Fibroblast of skin of right biceps (primary cell): ENCODE measurements around the gene PLCB4.

Source experiments
- DNase-seq: peaks from one replicate; pipeline ENCODE4 v3.0.0-alpha.2; 2013

The PLCB4 gene

GRCh38 chr20:9476637-9477036, 407.8 kb downstream of the PLCB4 start:
- no peak for DNase-seq

- DNase-seq, result no peak
Measured at GRCh38 chr20:9478771-9479170, 409.9 kb downstream of the PLCB4 start.

- no peak for DNase-seq
Measured at GRCh38 chr20:9480066-9480465, 411.2 kb downstream of the PLCB4 start.

GRCh38 chr20:9482180-9482579, 413.3 kb downstream of the PLCB4 start:
- DNase-seq, result no peak

- no peak for DNase-seq
Measured at GRCh38 chr20:9483131-9483530, 414.2 kb downstream of the PLCB4 start.

GRCh38 chr20:9485614-9486340, 416.9 kb downstream of the PLCB4 start:
- no peak for DNase-seq

- DNase-seq, result no peak
Measured at GRCh38 chr20:9487231-9487630, 418.3 kb downstream of the PLCB4 start.

- DNase-seq, result no peak
Measured at GRCh38 chr20:9488063-9488462, 419.2 kb downstream of the PLCB4 start.

GRCh38 chr20:9490161-9490560, 421.3 kb downstream of the PLCB4 start:
- peak; percentile 50 for DNase-seq

- no peak for DNase-seq
Measured at GRCh38 chr20:9490631-9491030, 421.7 kb downstream of the PLCB4 start.

GRCh38 chr20:9491324-9491723, 422.4 kb downstream of the PLCB4 start:
- DNase-seq, result no peak

GRCh38 chr20:9492067-9492466, 423.2 kb downstream of the PLCB4 start:
- DNase-seq, result peak; percentile 58

GRCh38 chr20:9493803-9494202, 424.9 kb downstream of the PLCB4 start:
- DNase-seq, result no peak

- no peak for DNase-seq
Measured at GRCh38 chr20:9495701-9496100, 426.8 kb downstream of the PLCB4 start.

GRCh38 chr20:9496155-9496554, 427.3 kb downstream of the PLCB4 start:
- DNase-seq, result no peak

- DNase-seq, result peak; percentile 43
Measured at GRCh38 chr20:9498322-9498721, 429.4 kb downstream of the PLCB4 start.

- DNase-seq, result no peak
Measured at GRCh38 chr20:9499126-9499899, 430.4 kb downstream of the PLCB4 start.

GRCh38 chr20:9500121-9500520, 431.2 kb downstream of the PLCB4 start:
- no peak for DNase-seq

GRCh38 chr20:9501473-9501872, 432.6 kb downstream of the PLCB4 start:
- DNase-seq, result no peak

- peak; percentile 64 for DNase-seq
Measured at GRCh38 chr20:9503526-9504245, 434.8 kb downstream of the PLCB4 start.

GRCh38 chr20:9506280-9506821, 437.5 kb downstream of the PLCB4 start:
- DNase-seq, result no peak

- DNase-seq, result no peak
Measured at GRCh38 chr20:9506964-9507369, 438.1 kb downstream of the PLCB4 start.

- DNase-seq, result no peak
Measured at GRCh38 chr20:9507544-9508239, 438.8 kb downstream of the PLCB4 start.
